ENCODE data around the gene SRSF8. TPM values are rescaled to one million over a fixed set of nuclear protein-coding genes. Genes with fewer than 3 reads are reported as not detected.
A peak's percentile ranks its signal among the peaks of the same experiment; 100 is the strongest.

The SRSF8 gene
- total and polyA plus RNA-seq, 2 donors (not counting 1 experiment from before 2014, with no cell fraction given): 44.4 to 69.5 TPM

DNA sequence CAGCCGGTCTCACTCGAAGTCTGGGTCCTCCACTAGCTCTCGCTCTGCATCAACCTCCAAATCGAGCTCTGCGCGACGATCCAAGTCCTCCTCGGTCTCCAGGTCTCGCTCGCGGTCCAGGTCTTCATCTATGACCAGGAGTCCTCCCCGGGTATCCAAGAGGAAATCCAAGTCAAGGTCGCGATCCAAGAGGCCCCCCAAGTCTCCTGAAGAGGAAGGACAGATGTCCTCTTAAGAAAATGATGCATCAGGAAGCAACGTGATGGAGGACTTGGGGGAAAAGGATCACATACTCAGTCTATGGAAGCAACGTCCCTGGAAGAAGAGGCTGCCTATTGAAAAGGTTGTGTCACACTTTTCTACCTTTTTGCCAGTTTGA is 1.1 kb downstream of the SRSF8 start:
- intact Hi-C loops (cut with micrococcal nuclease): loop anchor here (1.0 to 5.0 kb wide), 8 partner anchors 21 to 1871 kb away; partner anchors contain the start of genes CEP57, CWC15, ENDOD1 and JRKL

DNA sequence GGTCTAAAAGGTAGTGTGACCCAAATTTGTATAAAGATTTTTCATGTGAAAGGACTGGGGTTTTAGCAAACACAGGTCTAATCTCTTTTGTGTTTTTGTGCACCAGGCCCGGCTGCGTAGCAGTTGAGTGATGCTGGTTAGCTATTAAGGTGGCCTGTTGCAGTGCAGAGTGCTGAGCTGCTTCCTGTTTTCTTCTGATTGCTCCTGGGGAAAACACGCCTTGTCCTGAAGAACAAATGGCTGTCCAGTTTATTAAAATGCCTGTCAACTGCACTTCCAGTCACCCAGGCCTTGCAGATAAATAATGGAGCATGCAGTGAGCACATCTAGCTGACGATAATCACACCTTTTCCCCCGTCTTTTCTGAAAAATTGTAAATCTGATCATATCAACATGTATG is 1.8 kb downstream of the SRSF8 start:
- H3K9me3 Mint-ChIP-seq (ENCODE audit: insufficient read depth): no peaks in the 10 kb centered on the region
- H3K4me1 Mint-ChIP-seq: peaks cover 28% of the 10 kb centered on the region
- peaks cover 14 to 22% of the 10 kb centered on the region in 2 donors for H3K4me1 ChIP-seq (ENCODE audit: control insufficient read depth in 2 of 2, insufficient read depth in 2 of 2, low read length in 2 of 2)
- no peaks in the 10 kb centered on the region for H3K9me3 ChIP-seq (ENCODE audit: control extremely low read depth in 1 of 3, control insufficient read depth in 2 of 3, insufficient read depth in 1 of 3, low read length in 2 of 3)
- peak overlapping the region; percentile 78 for H3K9ac ChIP-seq (ENCODE audit: low read length)
- H4K20me1 ChIP-seq (ENCODE audit: control insufficient read depth, insufficient read depth, low read length, poor library complexity, severe bottlenecking): peaks cover 7% of the 10 kb centered on the region
- intact Hi-C loops (cut with micrococcal nuclease): loop anchor here (1.0 to 5.0 kb wide), 5 partner anchors 95 to 1871 kb away; partner anchors contain the start of genes CEP57, CWC15, KDM4D and SESN3
- H2AFZ ChIP-seq (ENCODE audit: insufficient read depth, low read depth, low read length, poor library complexity, severe bottlenecking): peak overlapping the region; percentile 78
- no peaks in the 10 kb centered on the region for H3K27me3 ChIP-seq (replicated peaks in 1 of 4; ENCODE audit: control extremely low read depth in 1 of 4, control insufficient read depth in 3 of 4, insufficient read depth in 4 of 4, low read length in 3 of 4)
- ChIA-PET POLR2A (interaction anchor here (1.3 to 5.2 kb wide), 4 partner anchors 21 to 722 kb away, joined by 3 to 46 read pairs (median 20); partner anchors contain the start of genes CEP57, CWC15, ENDOD1 and FAM76B), CTCF (interaction anchor here (1.0 to 9.3 kb wide), 15 partner anchors 8 to 720 kb away, joined by 3 to 135 read pairs (median 6); partner anchors contain the start of gene ENDOD1)
- TF ChIP-seq, protein P1, sequence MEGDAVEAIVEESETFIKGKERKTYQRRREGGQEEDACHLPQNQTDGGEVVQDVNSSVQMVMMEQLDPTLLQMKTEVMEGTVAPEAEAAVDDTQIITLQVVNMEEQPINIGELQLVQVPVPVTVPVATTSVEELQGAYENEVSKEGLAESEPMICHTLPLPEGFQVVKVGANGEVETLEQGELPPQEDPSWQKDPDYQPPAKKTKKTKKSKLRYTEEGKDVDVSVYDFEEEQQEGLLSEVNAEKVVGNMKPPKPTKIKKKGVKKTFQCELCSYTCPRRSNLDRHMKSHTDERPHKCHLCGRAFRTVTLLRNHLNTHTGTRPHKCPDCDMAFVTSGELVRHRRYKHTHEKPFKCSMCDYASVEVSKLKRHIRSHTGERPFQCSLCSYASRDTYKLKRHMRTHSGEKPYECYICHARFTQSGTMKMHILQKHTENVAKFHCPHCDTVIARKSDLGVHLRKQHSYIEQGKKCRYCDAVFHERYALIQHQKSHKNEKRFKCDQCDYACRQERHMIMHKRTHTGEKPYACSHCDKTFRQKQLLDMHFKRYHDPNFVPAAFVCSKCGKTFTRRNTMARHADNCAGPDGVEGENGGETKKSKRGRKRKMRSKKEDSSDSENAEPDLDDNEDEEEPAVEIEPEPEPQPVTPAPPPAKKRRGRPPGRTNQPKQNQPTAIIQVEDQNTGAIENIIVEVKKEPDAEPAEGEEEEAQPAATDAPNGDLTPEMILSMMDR (IDR thresholded peaks at IDR 0.05): no peak
- TF ChIP-seq EZH2 (IDR thresholded peaks at IDR 0.05; ENCODE audit: borderline replicate concordance, insufficient read depth, low read depth, low read length, poor library complexity, severe bottlenecking): no peak
- H3K79me2 ChIP-seq (ENCODE audit: control insufficient read depth, insufficient read depth, low read length): peaks cover 41% of the 10 kb centered on the region
- peak overlapping the region; percentile 78 to 87 for H3K27ac ChIP-seq (ENCODE audit: low read length in 2 of 2)
- peaks cover 4 to 5% of the 10 kb centered on the region in 2 experiments for H3K36me3 ChIP-seq (replicated peaks in 1 of 2; ENCODE audit: control extremely low read depth in 1 of 2, control insufficient read depth in 1 of 2, extremely low read depth in 1 of 2, insufficient read depth in 2 of 2, low read length in 1 of 2)
- H3K4me3 Mint-ChIP-seq: peak overlapping the region; percentile 100
- H3K4me2 ChIP-seq (replicated peaks; ENCODE audit: low read depth, low read length, poor library complexity, severe bottlenecking): peak overlapping the region; percentile 68
- peak overlapping the region; percentile 70 to 95 (median 93) for H3K4me3 ChIP-seq (ENCODE audit: control extremely low read depth in 1 of 5, extremely low read depth in 1 of 5, insufficient read depth in 1 of 5, low read depth in 2 of 5, low read length in 4 of 5)
- ATAC-seq (ENCODE audit: low read depth) (peak; percentile 50), DNase-seq (peak; percentile 84)
- H3K27ac Mint-ChIP-seq: peak overlapping the region; percentile 100
- H3K27me3 Mint-ChIP-seq: no peaks in the 10 kb centered on the region
- WGBS (ENCODE audit: insufficient coverage): 0% methylated on average over 3 of the region's 5 CpGs

More for the DNA sequence above, 1.1 kb downstream of the SRSF8 start:
- Histone ChIP-seq H3K9ac (ENCODE audit: low read length) (peak overlapping the region; percentile 78), H3K4me1 (ENCODE audit: control insufficient read depth in 2 of 2, insufficient read depth in 2 of 2, low read length in 2 of 2) (peaks cover 14 to 22% of the 10 kb centered on the region in 2 donors), H3K9me3 (ENCODE audit: control extremely low read depth in 1 of 3, control insufficient read depth in 2 of 3, insufficient read depth in 1 of 3, low read length in 2 of 3) (no peaks in the 10 kb centered on the region), H2AFZ (ENCODE audit: insufficient read depth, low read depth, low read length, poor library complexity, severe bottlenecking) (peak overlapping the region; percentile 78), H4K20me1 (ENCODE audit: control insufficient read depth, insufficient read depth, low read length, poor library complexity, severe bottlenecking) (peaks cover 7% of the 10 kb centered on the region), H3K4me2 (replicated peaks; ENCODE audit: low read depth, low read length, poor library complexity, severe bottlenecking) (peak overlapping the region; percentile 68), H3K27me3 (replicated peaks in 1 of 4; ENCODE audit: control extremely low read depth in 1 of 4, control insufficient read depth in 3 of 4, insufficient read depth in 4 of 4, low read length in 3 of 4) (no peaks in the 10 kb centered on the region), H3K27ac (ENCODE audit: low read length in 2 of 2) (peak overlapping the region; percentile 78 to 87), H3K79me2 (ENCODE audit: control insufficient read depth, insufficient read depth, low read length) (peaks cover 39% of the 10 kb centered on the region), H3K4me3 (ENCODE audit: control extremely low read depth in 1 of 5, extremely low read depth in 1 of 5, insufficient read depth in 1 of 5, low read depth in 2 of 5, low read length in 4 of 5) (peak overlapping the region; percentile 70 to 95 (median 93)), H3K36me3 (replicated peaks in 1 of 2; ENCODE audit: control extremely low read depth in 1 of 2, control insufficient read depth in 1 of 2, extremely low read depth in 1 of 2, insufficient read depth in 2 of 2, low read length in 1 of 2) (peaks cover 4 to 5% of the 10 kb centered on the region in 2 experiments)
- Mint-ChIP-seq H3K9me3 (ENCODE audit: insufficient read depth) (no peaks in the 10 kb centered on the region), H3K4me3 (peak overlapping the region; percentile 100), H3K4me1 (peaks cover 26% of the 10 kb centered on the region), H3K27me3 (no peaks in the 10 kb centered on the region), H3K27ac (peak overlapping the region; percentile 100)
- ChIA-PET CTCF (interaction anchor here (0.8 to 9.3 kb wide), 24 partner anchors 8 to 1275 kb away, joined by 3 to 135 read pairs (median 4); partner anchors contain the start of genes CEP57, CWC15, ENDOD1 and KDM4D), POLR2A (interaction anchor here (0.6 to 5.2 kb wide), 8 partner anchors 22 to 722 kb away, joined by 3 to 46 read pairs (median 4); partner anchors contain the start of genes CEP57, CWC15, ENDOD1 and FAM76B)
- no peak for TF ChIP-seq EZH2 (IDR thresholded peaks at IDR 0.05; ENCODE audit: borderline replicate concordance, insufficient read depth, low read depth, low read length, poor library complexity, severe bottlenecking)
- TF ChIP-seq, protein P1 (IDR thresholded peaks at IDR 0.05): no peak
- DNase-seq (no peak), ATAC-seq (ENCODE audit: low read depth) (no peak)
- under 1% methylated on average over 14 of the region's 16 CpGs for WGBS (ENCODE audit: insufficient coverage)

Measured in B cell (primary cell).